ENCODE results near the gene CD300LG.

- TF ChIP-seq, protein P1, sequence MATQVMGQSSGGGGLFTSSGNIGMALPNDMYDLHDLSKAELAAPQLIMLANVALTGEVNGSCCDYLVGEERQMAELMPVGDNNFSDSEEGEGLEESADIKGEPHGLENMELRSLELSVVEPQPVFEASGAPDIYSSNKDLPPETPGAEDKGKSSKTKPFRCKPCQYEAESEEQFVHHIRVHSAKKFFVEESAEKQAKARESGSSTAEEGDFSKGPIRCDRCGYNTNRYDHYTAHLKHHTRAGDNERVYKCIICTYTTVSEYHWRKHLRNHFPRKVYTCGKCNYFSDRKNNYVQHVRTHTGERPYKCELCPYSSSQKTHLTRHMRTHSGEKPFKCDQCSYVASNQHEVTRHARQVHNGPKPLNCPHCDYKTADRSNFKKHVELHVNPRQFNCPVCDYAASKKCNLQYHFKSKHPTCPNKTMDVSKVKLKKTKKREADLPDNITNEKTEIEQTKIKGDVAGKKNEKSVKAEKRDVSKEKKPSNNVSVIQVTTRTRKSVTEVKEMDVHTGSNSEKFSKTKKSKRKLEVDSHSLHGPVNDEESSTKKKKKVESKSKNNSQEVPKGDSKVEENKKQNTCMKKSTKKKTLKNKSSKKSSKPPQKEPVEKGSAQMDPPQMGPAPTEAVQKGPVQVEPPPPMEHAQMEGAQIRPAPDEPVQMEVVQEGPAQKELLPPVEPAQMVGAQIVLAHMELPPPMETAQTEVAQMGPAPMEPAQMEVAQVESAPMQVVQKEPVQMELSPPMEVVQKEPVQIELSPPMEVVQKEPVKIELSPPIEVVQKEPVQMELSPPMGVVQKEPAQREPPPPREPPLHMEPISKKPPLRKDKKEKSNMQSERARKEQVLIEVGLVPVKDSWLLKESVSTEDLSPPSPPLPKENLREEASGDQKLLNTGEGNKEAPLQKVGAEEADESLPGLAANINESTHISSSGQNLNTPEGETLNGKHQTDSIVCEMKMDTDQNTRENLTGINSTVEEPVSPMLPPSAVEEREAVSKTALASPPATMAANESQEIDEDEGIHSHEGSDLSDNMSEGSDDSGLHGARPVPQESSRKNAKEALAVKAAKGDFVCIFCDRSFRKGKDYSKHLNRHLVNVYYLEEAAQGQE (IDR thresholded peaks at IDR 0.05; ENCODE audit: insufficient read depth in 1 of 2, low read depth in 2 of 2, low read length in 2 of 2) = no peak
- TF ChIP-seq TAF1 (IDR thresholded peaks at IDR 0.05; ENCODE audit: borderline replicate concordance, insufficient read depth, low read length) (no peak), SIN3A (IDR thresholded peaks at IDR 0.05; ENCODE audit: borderline replicate concordance, insufficient read depth, low read length) (no peak), POLR2AphosphoS5 (IDR thresholded peaks at IDR 0.05; ENCODE audit: low read depth, low read length) (no peak)
These were observed 38.9 kb upstream of the CD300LG start for GRCh38 chr17:43808076-43808475.

Measured in PFSK-1 (cell line).